Measurements from ENCODE around the gene ADGRL2. TPM values are rescaled to one million over a fixed set of nuclear protein-coding genes. Genes with fewer than 3 reads are reported as not detected.

ADGRL2 gene
- total RNA-seq, 4 donors from 2014 or later = 110 to 180 (median 154) TPM

GRCh38 chr1:81974222-81974841 lies 173.6 kb downstream of the ADGRL2 start:
- no peaks in the 10 kb centered on the region for H3K9me3 ChIP-seq
- no peak for DNase-seq
- no peak overlapping the region for H3K27ac ChIP-seq
- 81 to 84% methylated on average over 4 of the region's 4 CpGs for WGBS, 2 donors
- intact Hi-C loops (cut with DNase I) = no loop called here
- H3K4me1 ChIP-seq = peaks cover 0 to 8% of the 10 kb centered on the region in 2 donors
- no peak overlapping the region for H3K4me3 ChIP-seq (replicated peaks in 1 of 3)
- no peaks in the 10 kb centered on the region for H3K27me3 ChIP-seq
- no peak for TF ChIP-seq CTCF (IDR thresholded peaks at IDR 0.05)
- no peak for TF ChIP-seq POLR2A (IDR thresholded peaks at IDR 0.05)
- H3K36me3 ChIP-seq = peaks cover 3 to 11% of the 10 kb centered on the region in 2 donors

- Histone ChIP-seq H3K36me3 (peaks cover 0 to 8% of the 10 kb centered on the region in 2 donors), H3K27ac (no peak overlapping the region), H3K4me1 (peaks cover 0 to 8% of the 10 kb centered on the region in 2 donors), H3K4me3 (replicated peaks in 1 of 3) (no peak overlapping the region), H3K9me3 (no peaks in the 10 kb centered on the region), H3K27me3 (no peaks in the 10 kb centered on the region)
- no peak for DNase-seq
- 67 to 73% methylated on average over 3 of the region's 3 CpGs for WGBS, 2 donors
- intact Hi-C loops (cut with DNase I) = no loop called here
- TF ChIP-seq POLR2A (IDR thresholded peaks at IDR 0.05) (no peak), CTCF (IDR thresholded peaks at IDR 0.05) (no peak)
Measured at GRCh38 chr1:81974883-81975555, 174.3 kb downstream of the ADGRL2 start.

GRCh38 chr1:81976539-81976938 lies 175.8 kb downstream of the ADGRL2 start:
- DNase-seq = no peak
- no peak for TF ChIP-seq CTCF (IDR thresholded peaks at IDR 0.05)
- TF ChIP-seq POLR2A (IDR thresholded peaks at IDR 0.05) = no peak
- intact Hi-C loops (cut with DNase I) = no loop called here
- H3K36me3 ChIP-seq = peaks cover 0 to 8% of the 10 kb centered on the region in 2 donors
- 89 to 91% methylated on average over 2 of the region's 2 CpGs for WGBS, 2 donors
- no peak overlapping the region for H3K4me3 ChIP-seq (replicated peaks in 1 of 3)
- H3K27me3 ChIP-seq = no peaks in the 10 kb centered on the region
- H3K4me1 ChIP-seq = peaks cover 0 to 8% of the 10 kb centered on the region in 2 donors
- H3K27ac ChIP-seq = no peak overlapping the region
- H3K9me3 ChIP-seq = no peaks in the 10 kb centered on the region

- Histone ChIP-seq H3K4me1 (peaks cover 0 to 8% of the 10 kb centered on the region in 2 donors), H3K4me3 (replicated peaks in 1 of 3) (no peak overlapping the region), H3K9me3 (no peaks in the 10 kb centered on the region), H3K27me3 (no peaks in the 10 kb centered on the region), H3K27ac (no peak overlapping the region), H3K36me3 (peaks cover 0 to 5% of the 10 kb centered on the region in 2 donors)
- DNase-seq = no peak
- intact Hi-C loops (cut with DNase I) = no loop called here
- TF ChIP-seq POLR2A (IDR thresholded peaks at IDR 0.05) (no peak), CTCF (IDR thresholded peaks at IDR 0.05) (no peak)
Measured at GRCh38 chr1:81978945-81979344, 178.2 kb downstream of the ADGRL2 start.

- H3K4me3 ChIP-seq (replicated peaks in 1 of 3) = no peak overlapping the region
- H3K27me3 ChIP-seq = no peaks in the 10 kb centered on the region
- WGBS, 2 donors = 93% methylated on average over 2 of the region's 2 CpGs
- no peak overlapping the region for H3K27ac ChIP-seq
- H3K9me3 ChIP-seq = no peaks in the 10 kb centered on the region
- H3K4me1 ChIP-seq = peaks cover 0 to 8% of the 10 kb centered on the region in 2 donors
- intact Hi-C loops (cut with DNase I) = no loop called here
- peaks cover 0 to 4% of the 10 kb centered on the region in 2 donors for H3K36me3 ChIP-seq
- no peak for TF ChIP-seq CTCF (IDR thresholded peaks at IDR 0.05)
- TF ChIP-seq POLR2A (IDR thresholded peaks at IDR 0.05) = no peak
- DNase-seq = no peak
Measured at GRCh38 chr1:81982523-81982922, 181.8 kb downstream of the ADGRL2 start.
